ENCODE data around the gene GRWD1. TPM values are rescaled to one million over a fixed set of nuclear protein-coding genes. Genes with fewer than 3 reads are reported as not detected.
A peak's percentile ranks its signal among the peaks of the same experiment; 100 is the strongest.

GRWD1 gene
- total RNA-seq, 2 experiments from 2014 or later = 21.4 to 21.7 TPM

DNA sequence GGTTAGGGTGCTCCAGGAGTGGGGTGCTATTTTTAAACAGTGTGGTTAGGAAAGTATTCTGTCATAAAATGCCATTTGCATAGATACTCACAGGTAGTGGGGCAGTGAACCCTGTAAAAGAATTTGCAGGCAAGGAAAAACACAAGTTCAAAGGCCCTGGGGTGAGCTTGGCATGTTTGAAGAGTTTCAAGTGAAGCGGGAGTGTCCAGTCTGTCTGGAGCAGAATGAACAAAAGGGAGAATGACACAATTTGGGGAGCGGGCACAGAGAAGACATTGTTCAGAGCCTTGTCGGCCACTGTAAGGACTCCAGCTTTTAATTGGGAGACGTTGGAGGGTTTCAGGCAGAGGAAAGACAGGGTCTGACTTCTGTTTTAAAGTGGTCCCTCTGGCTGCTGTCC lies 2.8 kb downstream of the GRWD1 start:
- intact Hi-C loops (cut with DNase I, micrococcal nuclease) = no loop called here
- H3K4me3 Mint-ChIP-seq = no peak overlapping the region

DNA sequence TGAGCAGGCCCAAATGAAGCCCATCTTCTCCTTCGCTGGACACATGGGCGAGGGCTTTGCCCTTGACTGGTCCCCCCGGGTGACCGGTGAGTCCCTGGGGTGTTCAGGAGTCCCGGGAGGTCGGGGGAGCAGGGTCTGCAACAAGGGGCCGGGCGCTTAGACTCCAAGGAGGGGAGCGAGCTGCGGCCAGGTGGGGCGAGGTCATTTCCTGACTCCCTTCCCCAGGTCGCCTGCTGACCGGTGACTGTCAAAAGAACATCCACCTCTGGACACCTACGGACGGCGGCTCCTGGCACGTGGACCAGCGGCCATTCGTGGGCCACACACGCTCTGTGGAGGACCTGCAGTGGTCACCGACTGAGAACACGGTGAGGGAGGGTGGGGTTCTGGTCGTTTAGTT lies 4.7 kb downstream of the GRWD1 start:
- Mint-ChIP-seq H3K36me3 (ENCODE audit: low read depth) (peaks cover 79% of the 10 kb centered on the region), H3K27me3 (peaks cover 2% of the 10 kb centered on the region), H3K4me1 (ENCODE audit: low read depth) (peaks cover 16% of the 10 kb centered on the region), H3K9me3 (no peaks in the 10 kb centered on the region), H3K27ac (no peak overlapping the region), H3K4me3 (no peak overlapping the region)
- DNase-seq (peak in 1 of 14 experiments; percentile 29), ATAC-seq (ENCODE audit: poor library complexity) (no peak)
- ChIA-PET CTCF (no interaction called here), POLR2A (no interaction called here)
- Histone ChIP-seq H3K27me3 (ENCODE audit: control insufficient read depth in 1 of 2, insufficient read depth in 2 of 2, low read length in 2 of 2) (no peaks in the 10 kb centered on the region), H3K9me3 (ENCODE audit: control insufficient read depth in 1 of 2, insufficient read depth in 1 of 2, low read length in 2 of 2) (no peaks in the 10 kb centered on the region), H3K36me3 (ENCODE audit: insufficient read depth, low read length) (peaks cover 66% of the 10 kb centered on the region), H3K4me1 (ENCODE audit: insufficient read depth, low read length) (peaks cover 11% of the 10 kb centered on the region), H3K27ac (ENCODE audit: low read depth in 1 of 2, low read length in 2 of 2) (no peak overlapping the region), H3K4me3 (ENCODE audit: low read length) (no peak overlapping the region)
- intact Hi-C loops (cut with DNase I, micrococcal nuclease) = no loop called here
- TF ChIP-seq, protein P1, sequence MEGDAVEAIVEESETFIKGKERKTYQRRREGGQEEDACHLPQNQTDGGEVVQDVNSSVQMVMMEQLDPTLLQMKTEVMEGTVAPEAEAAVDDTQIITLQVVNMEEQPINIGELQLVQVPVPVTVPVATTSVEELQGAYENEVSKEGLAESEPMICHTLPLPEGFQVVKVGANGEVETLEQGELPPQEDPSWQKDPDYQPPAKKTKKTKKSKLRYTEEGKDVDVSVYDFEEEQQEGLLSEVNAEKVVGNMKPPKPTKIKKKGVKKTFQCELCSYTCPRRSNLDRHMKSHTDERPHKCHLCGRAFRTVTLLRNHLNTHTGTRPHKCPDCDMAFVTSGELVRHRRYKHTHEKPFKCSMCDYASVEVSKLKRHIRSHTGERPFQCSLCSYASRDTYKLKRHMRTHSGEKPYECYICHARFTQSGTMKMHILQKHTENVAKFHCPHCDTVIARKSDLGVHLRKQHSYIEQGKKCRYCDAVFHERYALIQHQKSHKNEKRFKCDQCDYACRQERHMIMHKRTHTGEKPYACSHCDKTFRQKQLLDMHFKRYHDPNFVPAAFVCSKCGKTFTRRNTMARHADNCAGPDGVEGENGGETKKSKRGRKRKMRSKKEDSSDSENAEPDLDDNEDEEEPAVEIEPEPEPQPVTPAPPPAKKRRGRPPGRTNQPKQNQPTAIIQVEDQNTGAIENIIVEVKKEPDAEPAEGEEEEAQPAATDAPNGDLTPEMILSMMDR (IDR thresholded peaks at IDR 0.05) = no peak

More for the DNA sequence above, 2.8 kb downstream of the GRWD1 start:
- H3K9me3 ChIP-seq (ENCODE audit: control insufficient read depth in 1 of 2, insufficient read depth in 1 of 2, low read length in 2 of 2) = no peaks in the 10 kb centered on the region
- no peak overlapping the region for H3K4me3 ChIP-seq (ENCODE audit: low read length)
- POLR2A ChIA-PET = no interaction called here
- peaks cover 29% of the 10 kb centered on the region for H3K4me1 ChIP-seq (ENCODE audit: insufficient read depth, low read length)
- ATAC-seq (ENCODE audit: poor library complexity) = no peak
- H3K27me3 Mint-ChIP-seq = peaks cover 16% of the 10 kb centered on the region
- TF ChIP-seq, protein P1 (IDR thresholded peaks at IDR 0.05) = no peak
- peaks cover 4 to 10% of the 10 kb centered on the region in 2 experiments for H3K27me3 ChIP-seq (ENCODE audit: control insufficient read depth in 1 of 2, insufficient read depth in 2 of 2, low read length in 2 of 2)
- peaks cover 67% of the 10 kb centered on the region for H3K36me3 Mint-ChIP-seq (ENCODE audit: low read depth)
- peaks cover 25% of the 10 kb centered on the region for H3K4me1 Mint-ChIP-seq (ENCODE audit: low read depth)
- H3K9me3 Mint-ChIP-seq = no peaks in the 10 kb centered on the region
- peaks cover 50% of the 10 kb centered on the region for H3K36me3 ChIP-seq (ENCODE audit: insufficient read depth, low read length)
- H3K27ac ChIP-seq (ENCODE audit: low read depth in 1 of 2, low read length in 2 of 2) = no peak overlapping the region
- DNase-seq = no peak
- CTCF ChIA-PET = interaction anchor here (1.4 kb wide), 1 partner anchor 41 kb away, joined by 5 read pairs; no protein-coding TSS in a partner anchor
- H3K27ac Mint-ChIP-seq = no peak overlapping the region

DNA sequence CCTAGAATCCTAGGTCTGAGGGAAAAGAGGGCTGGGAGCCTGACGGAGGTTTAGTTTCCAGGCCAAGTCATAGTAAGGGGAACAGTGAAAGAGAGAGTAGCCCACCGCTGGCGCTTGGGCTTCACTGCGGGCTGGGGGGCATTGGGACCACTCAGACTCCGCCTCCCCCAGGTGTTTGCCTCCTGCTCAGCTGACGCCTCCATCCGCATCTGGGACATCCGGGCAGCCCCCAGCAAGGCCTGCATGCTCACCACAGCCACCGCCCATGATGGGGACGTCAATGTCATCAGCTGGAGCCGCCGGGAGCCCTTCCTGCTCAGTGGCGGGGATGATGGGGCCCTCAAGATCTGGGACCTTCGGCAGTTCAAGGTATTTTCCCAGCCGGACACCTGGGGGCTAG lies 5.1 kb downstream of the GRWD1 start:
- Mint-ChIP-seq H3K4me3 (no peak overlapping the region), H3K27me3 (no peaks in the 10 kb centered on the region), H3K4me1 (ENCODE audit: low read depth) (peaks cover 12% of the 10 kb centered on the region), H3K27ac (no peak overlapping the region), H3K9me3 (no peaks in the 10 kb centered on the region), H3K36me3 (ENCODE audit: low read depth) (peaks cover 75% of the 10 kb centered on the region)
- peaks cover 70% of the 10 kb centered on the region for H3K36me3 ChIP-seq (ENCODE audit: insufficient read depth, low read length)
- no peaks in the 10 kb centered on the region for H3K27me3 ChIP-seq (ENCODE audit: control insufficient read depth in 1 of 2, insufficient read depth in 2 of 2, low read length in 2 of 2)
- H3K4me1 ChIP-seq (ENCODE audit: insufficient read depth, low read length) = peaks cover 10% of the 10 kb centered on the region
- DNase-seq = no peak
- TF ChIP-seq, protein P1 (IDR thresholded peaks at IDR 0.05) = no peak
- ATAC-seq (ENCODE audit: poor library complexity) = no peak
- H3K27ac ChIP-seq (ENCODE audit: low read depth in 1 of 2, low read length in 2 of 2) = no peak overlapping the region
- intact Hi-C loops (cut with DNase I, micrococcal nuclease) = no loop called here
- no peak overlapping the region for H3K4me3 ChIP-seq (ENCODE audit: low read length)
- ChIA-PET CTCF (no interaction called here), POLR2A (no interaction called here)
- H3K9me3 ChIP-seq (ENCODE audit: control insufficient read depth in 1 of 2, insufficient read depth in 1 of 2, low read length in 2 of 2) = no peaks in the 10 kb centered on the region

All from CD4-positive, alpha-beta T cell (primary cell).